ENCODE data around the gene ZC3HAV1.

The ZC3HAV1 gene

GRCh38 chr7:139081584-139081983 lies 27.9 kb downstream of the ZC3HAV1 start:
- H2AFZ ChIP-seq (ENCODE audit: low read length) = no peak overlapping the region
- H3K4me2 ChIP-seq (ENCODE audit: low read length) = no peak overlapping the region
- no peaks in the 10 kb centered on the region for H4K20me1 ChIP-seq (ENCODE audit: insufficient read depth, low read length)
- TF ChIP-seq CTCF (IDR thresholded peaks at IDR 0.05; ENCODE audit: low read length) (no peak), EZH2 (IDR thresholded peaks at IDR 0.05; ENCODE audit: borderline replicate concordance, low read length) (no peak)
- no peaks in the 10 kb centered on the region for H3K4me1 ChIP-seq (ENCODE audit: insufficient read depth, low read length, severe bottlenecking)
- no peaks in the 10 kb centered on the region for H3K79me2 ChIP-seq (ENCODE audit: insufficient read depth, low read length)
- no peaks in the 10 kb centered on the region for H3K27me3 ChIP-seq (ENCODE audit: insufficient read depth, low read length)
- no peak overlapping the region for H3K9ac ChIP-seq (ENCODE audit: low read length)
- H3K27ac ChIP-seq (ENCODE audit: low read depth, low read length, poor library complexity, severe bottlenecking) = no peak overlapping the region
- peaks cover 49% of the 10 kb centered on the region for H3K36me3 ChIP-seq (ENCODE audit: insufficient read depth, low read length)
- peaks cover 3% of the 10 kb centered on the region; the same call in 1 of the 2 replicates for H3K9me3 ChIP-seq (ENCODE audit: low read length)
- H3F3A ChIP-seq (ENCODE audit: insufficient read depth, low read length) = no peaks in the 10 kb centered on the region
- no peaks in the 10 kb centered on the region for H3K9me2 ChIP-seq (ENCODE audit: low read depth, low read length)
- H3K4me3 ChIP-seq (ENCODE audit: low read depth, low read length, poor library complexity, severe bottlenecking) = no peak overlapping the region

GRCh38 chr7:139080905-139081304 lies 28.6 kb downstream of the ZC3HAV1 start:
- Histone ChIP-seq H3K27me3 (ENCODE audit: insufficient read depth, low read length) (no peaks in the 10 kb centered on the region), H3K9me2 (ENCODE audit: low read depth, low read length) (no peaks in the 10 kb centered on the region), H3F3A (ENCODE audit: insufficient read depth, low read length) (no peaks in the 10 kb centered on the region), H3K9me3 (ENCODE audit: low read length) (no peaks in the 10 kb centered on the region), H3K36me3 (ENCODE audit: insufficient read depth, low read length) (peaks cover 50% of the 10 kb centered on the region), H3K4me2 (ENCODE audit: low read length) (no peak overlapping the region), H4K20me1 (ENCODE audit: insufficient read depth, low read length) (no peaks in the 10 kb centered on the region), H3K79me2 (ENCODE audit: insufficient read depth, low read length) (no peaks in the 10 kb centered on the region), H3K27ac (ENCODE audit: low read depth, low read length, poor library complexity, severe bottlenecking) (no peak overlapping the region), H3K4me3 (ENCODE audit: low read depth, low read length, poor library complexity, severe bottlenecking) (no peak overlapping the region), H3K4me1 (ENCODE audit: insufficient read depth, low read length, severe bottlenecking) (no peaks in the 10 kb centered on the region), H2AFZ (ENCODE audit: low read length) (no peak overlapping the region), H3K9ac (ENCODE audit: low read length) (no peak overlapping the region)
- TF ChIP-seq EZH2 (IDR thresholded peaks at IDR 0.05; ENCODE audit: borderline replicate concordance, low read length) (no peak), CTCF (IDR thresholded peaks at IDR 0.05; ENCODE audit: low read length) (no peak)

GRCh38 chr7:139079861-139080260 lies 29.7 kb downstream of the ZC3HAV1 start:
- H2AFZ ChIP-seq (ENCODE audit: low read length) = no peak overlapping the region
- H3K36me3 ChIP-seq (ENCODE audit: insufficient read depth, low read length) = peaks cover 47% of the 10 kb centered on the region; the same call in 1 of the 2 replicates
- no peak overlapping the region for H3K9ac ChIP-seq (ENCODE audit: low read length)
- no peak overlapping the region for H3K4me2 ChIP-seq (ENCODE audit: low read length)
- no peak overlapping the region for H3K27ac ChIP-seq (ENCODE audit: low read depth, low read length, poor library complexity, severe bottlenecking)
- TF ChIP-seq EZH2 (IDR thresholded peaks at IDR 0.05; ENCODE audit: borderline replicate concordance, low read length) (no peak), CTCF (IDR thresholded peaks at IDR 0.05; ENCODE audit: low read length) (no peak)
- H3F3A ChIP-seq (ENCODE audit: insufficient read depth, low read length) = no peaks in the 10 kb centered on the region
- H3K27me3 ChIP-seq (ENCODE audit: insufficient read depth, low read length) = no peaks in the 10 kb centered on the region
- H3K9me2 ChIP-seq (ENCODE audit: low read depth, low read length) = no peaks in the 10 kb centered on the region
- H3K9me3 ChIP-seq (ENCODE audit: low read length) = no peaks in the 10 kb centered on the region
- no peaks in the 10 kb centered on the region for H3K79me2 ChIP-seq (ENCODE audit: insufficient read depth, low read length)
- H4K20me1 ChIP-seq (ENCODE audit: insufficient read depth, low read length) = no peaks in the 10 kb centered on the region
- H3K4me3 ChIP-seq (ENCODE audit: low read depth, low read length, poor library complexity, severe bottlenecking) = no peak overlapping the region
- H3K4me1 ChIP-seq (ENCODE audit: insufficient read depth, low read length, severe bottlenecking) = peaks cover 2% of the 10 kb centered on the region

Measured in OCI-LY1 (cell line).